ENCODE data around the gene PXDN.

DNA sequence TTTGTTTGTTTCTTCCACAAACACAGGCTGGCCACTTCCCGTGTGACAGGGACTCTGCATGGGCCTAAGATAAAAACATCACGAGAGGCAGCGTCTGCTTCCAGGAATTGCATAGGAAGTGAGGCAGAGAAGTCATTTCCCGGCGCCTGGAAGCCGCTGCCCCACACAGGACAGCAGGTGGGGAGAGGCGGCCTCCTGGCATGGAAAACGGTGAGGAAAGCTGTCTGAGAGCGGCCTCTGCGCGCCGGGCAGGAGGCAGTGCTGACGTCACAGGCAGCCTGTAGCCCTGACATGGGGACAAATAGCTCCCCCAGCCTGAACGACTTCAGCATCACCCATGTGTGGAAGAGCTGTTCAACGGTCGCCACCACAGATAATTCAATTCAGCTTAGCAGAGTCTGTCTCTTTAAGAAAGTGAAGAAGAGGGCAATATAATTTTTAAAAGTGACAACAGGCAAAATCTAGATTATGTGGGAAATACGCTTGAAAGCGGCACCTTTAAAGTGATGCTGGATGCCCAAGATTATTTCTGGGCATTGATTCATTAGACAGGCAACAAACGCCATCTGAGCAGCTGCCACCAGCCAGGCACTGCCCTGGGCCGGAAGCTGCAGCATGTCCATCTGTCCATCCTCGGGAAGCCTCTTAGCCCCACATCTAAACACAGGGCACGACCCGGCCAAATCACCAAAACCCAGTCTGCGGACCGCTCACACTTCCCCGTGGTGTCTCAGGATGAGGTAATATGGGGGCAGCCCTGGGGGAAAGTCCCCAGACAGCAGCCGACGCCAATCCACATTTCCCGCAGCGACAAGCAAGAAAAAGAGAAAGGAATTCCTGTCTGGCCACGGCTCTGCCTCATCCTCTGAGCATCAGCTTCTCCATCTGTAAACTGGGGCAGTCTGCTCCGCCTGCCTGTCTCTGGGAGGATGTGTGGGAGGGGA, 138.9 kb downstream of the PXDN start:
- TF ChIP-seq CTCF (IDR thresholded peaks at IDR 0.05; ENCODE audit: extremely low read depth in 1 of 2, insufficient read depth in 1 of 2, low read depth in 1 of 2, low read length in 2 of 2) (no peak), EZH2 (IDR thresholded peaks at IDR 0.05; ENCODE audit: borderline replicate concordance, low read depth, low read length, severe bottlenecking) (no peak), POLR2A (IDR thresholded peaks at IDR 0.05; ENCODE audit: low read depth, low read length) (no peak), POLR2AphosphoS5 (IDR thresholded peaks at IDR 0.05; ENCODE audit: insufficient read depth, low read depth, low read length) (no peak)
